Body of pancreas (tissue), 4 donors: ENCODE data around the gene ATP6V1B1.

Experiments
- POLR2A ChIP-seq, 3 donors: fragments of 450-650 bp; IDR thresholded peaks; one replicate each; pipeline ENCODE4 v1.6.1; 2016; ENCODE audit warnings: antibody characterized with exemption in 3 of 3, mild to moderate bottlenecking in 2 of 3
- TF ChIP-seq, protein P1 (sequence below), 7 experiments: fragments of 450-650 bp in 4 of 7; fragments of 200-600 bp in 3 of 7; sonication (generic) in 3 of 7; IDR thresholded peaks; one replicate each; pipeline ENCODE4 v1.5.1; 2016 to 2019; ENCODE audit warnings: antibody characterized with exemption in 7 of 7

DNA sequence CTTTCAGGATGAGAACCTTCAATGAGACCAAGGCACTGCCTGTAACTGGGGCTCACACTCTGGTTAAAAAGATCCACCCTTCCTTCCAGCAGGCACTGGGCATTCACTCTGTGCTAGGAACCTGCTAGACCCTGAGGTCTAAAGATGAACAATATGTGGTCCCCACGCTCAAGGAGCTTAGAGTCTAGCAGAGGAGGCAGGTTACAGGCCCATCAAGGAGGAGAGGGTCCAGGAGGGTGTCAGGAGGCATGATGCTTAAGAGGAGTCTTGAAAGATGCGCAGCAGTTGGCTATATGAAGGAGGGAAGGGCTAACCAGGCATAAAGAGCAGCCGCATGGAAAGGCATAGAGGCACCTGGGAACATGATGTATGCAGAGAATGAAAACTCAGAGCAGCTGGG lies 47.3 kb downstream of the ATP6V1B1 start:
- TF ChIP-seq POLR2A (IDR thresholded peaks at IDR 0.05): no peak
- TF ChIP-seq, protein P1, sequence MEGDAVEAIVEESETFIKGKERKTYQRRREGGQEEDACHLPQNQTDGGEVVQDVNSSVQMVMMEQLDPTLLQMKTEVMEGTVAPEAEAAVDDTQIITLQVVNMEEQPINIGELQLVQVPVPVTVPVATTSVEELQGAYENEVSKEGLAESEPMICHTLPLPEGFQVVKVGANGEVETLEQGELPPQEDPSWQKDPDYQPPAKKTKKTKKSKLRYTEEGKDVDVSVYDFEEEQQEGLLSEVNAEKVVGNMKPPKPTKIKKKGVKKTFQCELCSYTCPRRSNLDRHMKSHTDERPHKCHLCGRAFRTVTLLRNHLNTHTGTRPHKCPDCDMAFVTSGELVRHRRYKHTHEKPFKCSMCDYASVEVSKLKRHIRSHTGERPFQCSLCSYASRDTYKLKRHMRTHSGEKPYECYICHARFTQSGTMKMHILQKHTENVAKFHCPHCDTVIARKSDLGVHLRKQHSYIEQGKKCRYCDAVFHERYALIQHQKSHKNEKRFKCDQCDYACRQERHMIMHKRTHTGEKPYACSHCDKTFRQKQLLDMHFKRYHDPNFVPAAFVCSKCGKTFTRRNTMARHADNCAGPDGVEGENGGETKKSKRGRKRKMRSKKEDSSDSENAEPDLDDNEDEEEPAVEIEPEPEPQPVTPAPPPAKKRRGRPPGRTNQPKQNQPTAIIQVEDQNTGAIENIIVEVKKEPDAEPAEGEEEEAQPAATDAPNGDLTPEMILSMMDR (IDR thresholded peaks at IDR 0.05): no peak
